RWPE2 (cell line): ENCODE results near the gene SGMS1.
A peak's percentile ranks its signal among the peaks of the same experiment; 100 is the strongest.
"Not testable (repeated sequence)": the region's sequence is repeated elsewhere in the genome, so short reads cannot be mapped to it uniquely, and the experiment has no call there.

Experiments
- ATAC-seq: fragments of 200-7000 bp; cut with Tn5 transposase; 3 replicates; pipeline ENCODE4 v1.9.1; 2021; ENCODE audit warnings: low read depth
- DNase-seq: peaks from one replicate; pipeline ENCODE4 v3.0.0-alpha.2; 2020; ENCODE audit warnings: low spot score
- H3K27ac ChIP-seq: fragments of 450-650 bp; 2 replicates; pipeline ENCODE4 v1.5.1; 2017; ENCODE audit warnings: mild to moderate bottlenecking; ENCODE audit not compliant: poor library complexity, severe bottlenecking
- H3K27me3 ChIP-seq: fragments of 250-450 bp; sonication (Bioruptor Pico); 2 replicates; pipeline ENCODE4 v1.5.1; 2021; ENCODE audit warnings: mild to moderate bottlenecking, moderate library complexity; ENCODE audit not compliant: insufficient read depth, poor library complexity, severe bottlenecking
- H3K36me3 ChIP-seq: fragments of 250-450 bp; sonication (Bioruptor Pico); 2 replicates; pipeline ENCODE4 v1.5.1; 2020; ENCODE audit warnings: low read depth, mild to moderate bottlenecking, moderate library complexity
- H3K4me1 ChIP-seq: fragments of 250-450 bp; sonication (Bioruptor Pico); 2 replicates; pipeline ENCODE4 v1.5.1; 2021; ENCODE audit warnings: mild to moderate bottlenecking, moderate library complexity; ENCODE audit not compliant: insufficient read depth, poor library complexity, severe bottlenecking
- H3K4me3 ChIP-seq: fragments of 250-450 bp; sonication (Bioruptor Pico); 2 replicates; pipeline ENCODE4 v1.5.1; 2021; ENCODE audit warnings: mild to moderate bottlenecking, moderate library complexity; ENCODE audit not compliant: severe bottlenecking
- H3K9me3 ChIP-seq: fragments of 250-450 bp; sonication (Bioruptor Pico); 2 replicates; pipeline ENCODE4 v1.5.1; 2021; ENCODE audit warnings: mild to moderate bottlenecking, moderate library complexity; ENCODE audit not compliant: severe bottlenecking
- TF ChIP-seq, protein P1 (sequence below): fragments of 450-650 bp; IDR thresholded peaks from one replicate; pipeline ENCODE4 v1.5.1; 2017; ENCODE audit warnings: mild to moderate bottlenecking, moderate library complexity; ENCODE audit not compliant: poor library complexity, severe bottlenecking

The SGMS1 gene

GRCh38 chr10:50275650-50276235 lies 348.0 kb downstream of the SGMS1 start:
- no peak overlapping the region for H3K27ac ChIP-seq
- ATAC-seq (peak; percentile 59; the same call in 2 of the 3 replicates), DNase-seq (no peak)
- TF ChIP-seq, protein P1, sequence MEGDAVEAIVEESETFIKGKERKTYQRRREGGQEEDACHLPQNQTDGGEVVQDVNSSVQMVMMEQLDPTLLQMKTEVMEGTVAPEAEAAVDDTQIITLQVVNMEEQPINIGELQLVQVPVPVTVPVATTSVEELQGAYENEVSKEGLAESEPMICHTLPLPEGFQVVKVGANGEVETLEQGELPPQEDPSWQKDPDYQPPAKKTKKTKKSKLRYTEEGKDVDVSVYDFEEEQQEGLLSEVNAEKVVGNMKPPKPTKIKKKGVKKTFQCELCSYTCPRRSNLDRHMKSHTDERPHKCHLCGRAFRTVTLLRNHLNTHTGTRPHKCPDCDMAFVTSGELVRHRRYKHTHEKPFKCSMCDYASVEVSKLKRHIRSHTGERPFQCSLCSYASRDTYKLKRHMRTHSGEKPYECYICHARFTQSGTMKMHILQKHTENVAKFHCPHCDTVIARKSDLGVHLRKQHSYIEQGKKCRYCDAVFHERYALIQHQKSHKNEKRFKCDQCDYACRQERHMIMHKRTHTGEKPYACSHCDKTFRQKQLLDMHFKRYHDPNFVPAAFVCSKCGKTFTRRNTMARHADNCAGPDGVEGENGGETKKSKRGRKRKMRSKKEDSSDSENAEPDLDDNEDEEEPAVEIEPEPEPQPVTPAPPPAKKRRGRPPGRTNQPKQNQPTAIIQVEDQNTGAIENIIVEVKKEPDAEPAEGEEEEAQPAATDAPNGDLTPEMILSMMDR: peak; percentile 63
- no peaks in the 10 kb centered on the region for H3K9me3 ChIP-seq
- no peak overlapping the region for H3K4me3 ChIP-seq
- no peaks in the 10 kb centered on the region for H3K36me3 ChIP-seq
- H3K27me3 ChIP-seq: no peaks in the 10 kb centered on the region
- H3K4me1 ChIP-seq: no peaks in the 10 kb centered on the region

DNA sequence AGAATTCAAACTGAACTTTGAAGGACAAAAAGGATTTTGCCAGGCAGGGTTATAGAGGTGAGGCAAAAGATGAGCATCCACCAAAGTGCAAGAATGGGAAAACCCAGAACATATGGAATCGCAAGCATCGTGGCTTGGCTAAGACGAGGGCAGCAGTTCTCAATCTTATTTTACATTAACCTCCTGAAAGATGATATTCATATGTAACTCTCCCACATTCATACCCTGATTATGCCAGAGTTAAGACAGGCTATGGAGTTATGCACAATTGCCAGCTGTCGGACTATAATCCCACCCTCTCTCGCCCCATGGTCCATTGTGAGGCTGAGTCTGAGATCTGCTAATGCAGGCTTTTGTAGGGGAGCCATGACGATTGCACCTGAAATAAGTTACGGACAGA lies 351.2 kb downstream of the SGMS1 start:
- no peaks in the 10 kb centered on the region for H3K9me3 ChIP-seq
- ATAC-seq (no peak), DNase-seq (no peak)
- H3K4me3 ChIP-seq: no peak overlapping the region
- H3K27me3 ChIP-seq: no peaks in the 10 kb centered on the region
- H3K36me3 ChIP-seq: no peaks in the 10 kb centered on the region
- no peak overlapping the region for H3K27ac ChIP-seq
- H3K4me1 ChIP-seq: no peaks in the 10 kb centered on the region
- TF ChIP-seq, protein P1: no peak

- ATAC-seq (no peak), DNase-seq (no peak)
- H3K4me3 ChIP-seq: no peak overlapping the region
- no peaks in the 10 kb centered on the region for H3K9me3 ChIP-seq
- no peaks in the 10 kb centered on the region for H3K4me1 ChIP-seq
- TF ChIP-seq, protein P1: no peak
- no peaks in the 10 kb centered on the region for H3K27me3 ChIP-seq
- no peak overlapping the region for H3K27ac ChIP-seq
- H3K36me3 ChIP-seq: no peaks in the 10 kb centered on the region
These were observed 352.0 kb downstream of the SGMS1 start for GRCh38 chr10:50271564-50272250.

- ATAC-seq, DNase-seq: not testable (repeated sequence)
These were observed 355.9 kb downstream of the SGMS1 start for GRCh38 chr10:50267877-50268276.

DNA sequence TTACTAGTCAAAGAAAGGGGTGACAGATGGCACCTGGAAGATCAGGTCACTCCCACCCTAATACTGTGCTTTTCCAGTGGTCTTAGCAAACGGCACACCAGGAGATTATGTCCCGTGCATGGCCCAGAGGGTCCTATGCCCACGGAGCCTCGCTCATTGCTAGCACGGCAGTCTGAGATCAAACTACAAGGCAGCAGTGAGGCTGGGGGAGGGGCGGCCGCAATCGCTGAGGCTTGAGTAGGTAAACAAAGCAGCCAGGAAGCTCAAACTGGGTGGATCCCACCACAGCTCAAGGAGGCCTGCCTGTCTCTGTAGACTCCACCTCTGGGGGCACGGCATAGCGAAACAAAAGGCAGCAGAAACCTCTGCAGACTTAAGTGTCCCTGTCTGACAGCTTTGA lies 361.1 kb downstream of the SGMS1 start:
- H3K4me1 ChIP-seq, DNase-seq, H3K27me3 ChIP-seq, H3K27ac ChIP-seq, H3K36me3 ChIP-seq, ATAC-seq, H3K4me3 ChIP-seq, H3K9me3 ChIP-seq: not testable (repeated sequence)

More at GRCh38 chr10:50267877-50268276, 355.9 kb downstream of the SGMS1 start:
- not testable (repeated sequence) for H3K4me1 ChIP-seq, H3K9me3 ChIP-seq, H3K36me3 ChIP-seq, H3K27ac ChIP-seq, H3K4me3 ChIP-seq, H3K27me3 ChIP-seq

DNA sequence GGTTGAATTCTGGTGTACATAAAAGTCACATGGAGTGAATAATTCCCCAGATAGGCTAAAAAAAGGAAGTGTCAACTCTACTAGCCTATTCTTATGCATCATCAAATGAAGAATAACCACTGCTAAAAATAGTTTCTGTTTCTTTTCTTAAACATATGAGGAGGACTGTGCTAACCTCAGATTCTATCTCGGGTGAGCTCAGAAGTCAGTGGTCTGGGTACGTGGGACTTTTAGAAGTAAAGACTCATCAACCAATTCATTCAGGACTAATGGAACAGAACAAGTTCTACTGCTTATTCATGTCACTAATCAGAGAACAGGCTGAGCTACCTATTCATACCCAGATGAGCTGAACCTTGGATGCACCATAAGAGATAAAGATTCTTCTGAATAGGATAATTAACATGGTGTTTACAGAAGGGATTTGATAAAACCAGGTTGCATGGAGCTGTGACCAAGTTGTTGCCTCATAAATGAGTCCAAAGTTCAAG lies 362.9 kb downstream of the SGMS1 start:
- Histone ChIP-seq H3K9me3 (no peaks in the 10 kb centered on the region), H3K27me3 (no peaks in the 10 kb centered on the region), H3K4me3 (no peak overlapping the region), H3K4me1 (no peaks in the 10 kb centered on the region), H3K36me3 (no peaks in the 10 kb centered on the region), H3K27ac (no peak overlapping the region)
- DNase-seq (no peak), ATAC-seq (no peak)
- TF ChIP-seq, protein P1: no peak
